Smooth muscle cell (in vitro differentiated cells): Measurements from ENCODE around the gene GH2. TPM values are rescaled to one million over a fixed set of nuclear protein-coding genes. Genes with fewer than 3 reads are reported as not detected.

ENCODE experiments used
- DNase-seq: peaks from one replicate; lab custom pipeline; 2025; ENCODE audit not compliant: unreplicated experiment; lab: John Stamatoyannopoulos, UW
- H2AFZ ChIP-seq: fragments of 200-600 bp; sonication (generic); 2 replicates; pipeline ENCODE4 v1.6.0; 2016; ENCODE audit warnings: antibody characterized with exemption, low read depth, mild to moderate bottlenecking
- H3F3A ChIP-seq: fragments of 200-600 bp; sonication (generic); 2 replicates; pipeline ENCODE4 v1.6.0; 2017; ENCODE audit warnings: antibody characterized with exemption, low read depth
- H3K27ac ChIP-seq: fragments of 200-600 bp; sonication (generic); 2 replicates; pipeline ENCODE4 v1.5.1; 2016; ENCODE audit warnings: low read depth, mild to moderate bottlenecking
- H3K27me3 ChIP-seq: fragments of 200-600 bp; sonication (generic); 2 replicates; pipeline ENCODE4 v1.6.1; 2016; ENCODE audit warnings: low read depth, mild to moderate bottlenecking
- H3K36me3 ChIP-seq: fragments of 200-600 bp; sonication (generic); 2 replicates; pipeline ENCODE4 v1.5.1; 2016; ENCODE audit warnings: low read depth
- H3K4me1 ChIP-seq: fragments of 200-600 bp; sonication (generic); 2 replicates; pipeline ENCODE4 v1.5.1; 2016; ENCODE audit warnings: low read depth
- H3K4me2 ChIP-seq: fragments of 200-600 bp; sonication (generic); 2 replicates; pipeline ENCODE4 v1.6.0; 2016; ENCODE audit warnings: mild to moderate bottlenecking
- H3K4me3 ChIP-seq: fragments of 200-600 bp; sonication (generic); 2 replicates; pipeline ENCODE4 v1.5.1; 2016; ENCODE audit warnings: mild to moderate bottlenecking
- H3K79me2 ChIP-seq: fragments of 200-600 bp; sonication (generic); 2 replicates; pipeline ENCODE4 v1.6.0; 2016; ENCODE audit warnings: low read depth, mild to moderate bottlenecking
- H3K9ac ChIP-seq: fragments of 200-600 bp; sonication (generic); 2 replicates; pipeline ENCODE4 v1.6.0; 2016; ENCODE audit warnings: low read depth
- H3K9me3 ChIP-seq: fragments of 200-600 bp; sonication (generic); replicated peaks from 2 replicates; pipeline ENCODE4 v1.5.1; 2016; ENCODE audit warnings: low read depth
- H4K20me1 ChIP-seq: fragments of 200-600 bp; sonication (generic); 2 replicates; pipeline ENCODE4 v1.6.0; 2016; ENCODE audit warnings: low read depth
- WGBS: methylation state at CpG from one replicate; pipeline ENCODE4 v1.1.7; 2016; ENCODE audit warnings: low lambda C conversion rate; 5-methylcytosine and 5-hydroxymethylcytosine counted together
- polyA plus RNA-seq: library from polyadenylated mRNA; unstranded; fragments of >200 nt; fragmentation: Nextera tagmentation; extraction: Ambion mirVana; gene quantifications from 2 replicates; pipeline ENCODE4 v1.2.1, GENCODE V29; 2016
- total RNA-seq: library from RNA; depleted of rRNA; stranded (reverse); fragments of >200 nt; gene quantifications from 2 replicates; pipeline ENCODE4 v1.2.3, GENCODE V29; 2014
- TF ChIP-seq, protein P1 (sequence below): fragments of 200-600 bp; sonication (generic); IDR thresholded peaks from 2 replicates; pipeline ENCODE4 v1.5.1; 2017; ENCODE audit warnings: borderline replicate concordance, mild to moderate bottlenecking, antibody characterized with exemption; ENCODE audit not compliant: insufficient read depth, poor library complexity, severe bottlenecking

Gene GH2
- total and polyA plus RNA-seq, 2 experiments from 2014 or later = not detected

DNA sequence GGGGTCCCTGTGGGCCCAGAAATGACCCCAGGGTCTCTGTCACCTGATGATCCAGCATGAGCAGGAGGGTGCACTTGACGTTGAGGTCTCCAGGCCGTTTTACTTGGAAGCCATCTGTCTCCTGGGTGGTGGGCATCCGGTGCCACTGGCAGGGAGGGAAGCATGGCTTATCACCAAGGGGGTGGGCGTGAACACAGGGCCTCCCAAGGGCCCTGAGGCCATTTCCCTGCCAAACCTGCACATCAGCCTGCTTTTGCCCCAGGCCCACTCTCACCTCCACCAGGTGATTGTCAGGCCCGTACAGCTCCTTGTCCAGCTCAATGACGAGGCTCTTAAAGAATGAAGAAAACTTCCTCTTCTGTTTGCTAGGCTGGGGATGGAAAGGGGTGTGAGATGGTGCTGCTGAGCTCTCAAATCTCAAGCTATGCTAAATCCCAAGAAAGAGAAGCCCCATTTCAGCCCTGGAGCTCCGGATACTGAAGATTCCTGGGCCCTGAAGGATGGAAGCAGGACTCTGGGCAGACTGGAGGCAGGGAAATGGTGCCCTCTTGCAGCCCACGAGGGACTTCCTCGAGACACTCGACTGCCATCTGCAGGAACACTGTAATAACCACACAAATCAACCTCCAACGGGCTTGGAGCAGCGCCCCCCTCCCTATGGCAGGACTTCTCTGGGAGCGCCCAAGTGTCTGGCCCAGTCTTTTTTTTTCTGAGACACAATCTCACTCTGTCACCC, 47.1 kb downstream of the GH2 start:
- H3K79me2 ChIP-seq = peaks cover 38% of the 10 kb centered on the region
- H3K4me2 ChIP-seq = no peak overlapping the region
- no peak overlapping the region for H3K9ac ChIP-seq
- H3K27me3 ChIP-seq = no peaks in the 10 kb centered on the region
- no peak for DNase-seq
- no peaks in the 10 kb centered on the region for H3K9me3 ChIP-seq
- no peaks in the 10 kb centered on the region for H3F3A ChIP-seq
- no peak overlapping the region for H2AFZ ChIP-seq
- no peaks in the 10 kb centered on the region for H3K36me3 ChIP-seq
- TF ChIP-seq, protein P1, sequence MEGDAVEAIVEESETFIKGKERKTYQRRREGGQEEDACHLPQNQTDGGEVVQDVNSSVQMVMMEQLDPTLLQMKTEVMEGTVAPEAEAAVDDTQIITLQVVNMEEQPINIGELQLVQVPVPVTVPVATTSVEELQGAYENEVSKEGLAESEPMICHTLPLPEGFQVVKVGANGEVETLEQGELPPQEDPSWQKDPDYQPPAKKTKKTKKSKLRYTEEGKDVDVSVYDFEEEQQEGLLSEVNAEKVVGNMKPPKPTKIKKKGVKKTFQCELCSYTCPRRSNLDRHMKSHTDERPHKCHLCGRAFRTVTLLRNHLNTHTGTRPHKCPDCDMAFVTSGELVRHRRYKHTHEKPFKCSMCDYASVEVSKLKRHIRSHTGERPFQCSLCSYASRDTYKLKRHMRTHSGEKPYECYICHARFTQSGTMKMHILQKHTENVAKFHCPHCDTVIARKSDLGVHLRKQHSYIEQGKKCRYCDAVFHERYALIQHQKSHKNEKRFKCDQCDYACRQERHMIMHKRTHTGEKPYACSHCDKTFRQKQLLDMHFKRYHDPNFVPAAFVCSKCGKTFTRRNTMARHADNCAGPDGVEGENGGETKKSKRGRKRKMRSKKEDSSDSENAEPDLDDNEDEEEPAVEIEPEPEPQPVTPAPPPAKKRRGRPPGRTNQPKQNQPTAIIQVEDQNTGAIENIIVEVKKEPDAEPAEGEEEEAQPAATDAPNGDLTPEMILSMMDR = peak; percentile 29
- no peak overlapping the region for H3K4me3 ChIP-seq
- H3K4me1 ChIP-seq = peaks cover 7% of the 10 kb centered on the region
- 69% methylated on average over 13 of the region's 13 CpGs for WGBS
- no peak overlapping the region for H3K27ac ChIP-seq
- H4K20me1 ChIP-seq = peaks cover 37% of the 10 kb centered on the region

DNA sequence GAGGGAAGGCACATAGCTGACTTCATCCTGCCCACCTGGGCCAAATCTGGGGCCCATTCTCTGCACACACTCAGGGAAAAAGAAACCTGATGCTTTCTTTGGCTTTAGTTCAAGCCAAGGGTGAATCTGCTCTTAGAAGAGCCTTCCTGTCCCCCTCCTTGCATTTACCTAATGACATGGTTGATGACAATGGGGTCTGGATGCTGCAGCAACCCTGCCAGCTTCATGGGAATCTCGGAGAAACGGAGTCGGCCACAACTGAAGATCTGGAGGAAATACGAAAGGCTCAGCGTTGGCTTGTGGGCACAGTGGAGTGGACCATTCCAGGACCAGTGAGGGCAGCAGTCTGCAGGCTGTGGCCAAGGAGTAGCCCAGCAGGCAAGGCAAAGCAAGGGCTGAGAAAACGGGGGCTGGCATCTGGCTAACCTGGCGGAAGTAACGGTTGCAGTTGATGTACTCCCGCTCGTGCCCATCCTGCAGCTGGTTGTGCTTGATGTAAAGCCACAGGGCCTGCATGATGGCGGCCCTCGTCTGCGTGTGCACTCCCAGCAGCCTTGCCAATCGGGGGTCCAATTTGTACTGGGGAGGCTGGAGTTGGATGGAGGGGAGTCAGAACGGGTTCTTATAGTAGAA, 47.9 kb downstream of the GH2 start:
- H3K4me2 ChIP-seq = no peak overlapping the region
- 97% methylated on average over 15 of the region's 15 CpGs for WGBS
- no peak overlapping the region for H3K4me3 ChIP-seq
- H4K20me1 ChIP-seq = peaks cover 29% of the 10 kb centered on the region
- no peak for DNase-seq
- TF ChIP-seq, protein P1 = no peak
- no peak overlapping the region for H2AFZ ChIP-seq
- peaks cover 38% of the 10 kb centered on the region for H3K79me2 ChIP-seq
- no peaks in the 10 kb centered on the region for H3K27me3 ChIP-seq
- no peak overlapping the region for H3K9ac ChIP-seq
- no peaks in the 10 kb centered on the region for H3K36me3 ChIP-seq
- no peaks in the 10 kb centered on the region for H3K4me1 ChIP-seq
- no peaks in the 10 kb centered on the region for H3K9me3 ChIP-seq
- H3F3A ChIP-seq = no peaks in the 10 kb centered on the region
- no peak overlapping the region for H3K27ac ChIP-seq

DNA sequence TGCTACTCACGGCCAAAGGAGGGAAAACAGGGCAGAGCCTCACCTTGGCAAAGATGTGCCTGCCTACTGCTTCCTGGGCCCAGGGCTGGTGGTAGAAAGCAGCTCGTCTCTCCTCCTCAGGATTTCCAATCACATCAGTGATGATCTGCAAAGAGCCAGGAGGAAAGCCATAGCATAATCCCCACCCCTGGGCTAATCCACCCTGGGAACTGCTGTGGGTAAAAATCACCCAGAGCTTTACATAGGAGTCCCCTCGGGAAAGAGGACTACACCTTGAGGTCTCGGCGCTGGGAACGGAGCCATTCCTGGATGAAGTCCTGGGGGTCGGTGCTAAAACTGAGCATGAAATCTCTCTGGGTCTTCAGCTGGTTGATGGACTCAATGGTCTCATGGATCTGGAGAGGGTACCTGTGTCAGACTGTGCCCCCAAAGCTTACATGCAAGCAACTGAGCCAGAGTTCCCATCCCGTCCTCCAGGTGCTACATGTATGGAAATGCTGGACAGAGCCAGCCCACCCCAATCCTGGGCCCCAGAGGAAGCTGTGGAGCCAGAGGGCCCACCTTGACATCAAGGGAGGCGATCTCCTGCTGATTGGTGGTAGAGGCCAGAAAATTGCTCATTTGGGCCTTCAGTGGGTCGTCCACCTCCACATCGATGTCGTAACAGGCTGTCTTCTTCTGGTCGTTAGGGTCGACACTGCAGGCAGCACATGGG, 48.6 kb downstream of the GH2 start:
- no peak for DNase-seq
- H2AFZ ChIP-seq = no peak overlapping the region

More for the DNA sequence above, 48.6 kb downstream of the GH2 start:
- no peak overlapping the region for H3K4me2 ChIP-seq
- H3K27ac ChIP-seq = no peak overlapping the region
- peaks cover 5% of the 10 kb centered on the region for H3K4me1 ChIP-seq
- H3F3A ChIP-seq = no peaks in the 10 kb centered on the region
- WGBS = 94% methylated on average over 14 of the region's 14 CpGs
- H3K4me3 ChIP-seq = no peak overlapping the region
- no peak overlapping the region for H3K9ac ChIP-seq
- no peaks in the 10 kb centered on the region for H3K9me3 ChIP-seq
- TF ChIP-seq, protein P1 = no peak
- no peaks in the 10 kb centered on the region for H3K36me3 ChIP-seq
- H3K27me3 ChIP-seq = no peaks in the 10 kb centered on the region
- H3K79me2 ChIP-seq = peaks cover 38% of the 10 kb centered on the region
- H4K20me1 ChIP-seq = peaks cover 23% of the 10 kb centered on the region
